ENCODE results near the gene TBX4.

GRCh38 chr17:61448042-61448441 lies 4.2 kb upstream of the TBX4 start:
- TF ChIP-seq POLR2AphosphoS5 (IDR thresholded peaks at IDR 0.05) (no peak), POLR2A (IDR thresholded peaks at IDR 0.05) (no peak)

All from transverse colon (tissue), 3 donors.